Stimulated activated memory B cell treated with anti-CD40 and anti-IgM and Interleukin-4, amounts not matched to agents 10 μg/mL and 1 μg/mL and 100 μg/mL, for 72 hours (primary cell): ENCODE measurements around the gene DNTT.

ENCODE experiments used
- ATAC-seq: fragments of 150-1000 bp; cut with Tn5 transposase; 2 replicates; pipeline ENCODE4 v1.10.0; 2021
- H3K27ac Mint-ChIP-seq: one replicate; pipeline ENCODE4 v1.8.0; 2022; ENCODE audit warnings: mild to moderate bottlenecking, mixed read lengths
- H3K27me3 Mint-ChIP-seq: one replicate; pipeline ENCODE4 v1.8.0; 2022; ENCODE audit warnings: mixed read lengths
- H3K36me3 Mint-ChIP-seq: one replicate; pipeline ENCODE4 v1.8.0; 2022; ENCODE audit warnings: mixed read lengths
- H3K4me1 Mint-ChIP-seq: one replicate; pipeline ENCODE4 v1.8.0; 2022; ENCODE audit warnings: mixed read lengths
- H3K4me3 Mint-ChIP-seq: one replicate; pipeline ENCODE4 v1.8.0; 2022; ENCODE audit warnings: mild to moderate bottlenecking, moderate library complexity, mixed read lengths
- H3K9me3 Mint-ChIP-seq: one replicate; pipeline ENCODE4 v1.8.0; 2022; ENCODE audit warnings: mixed read lengths

DNTT gene

GRCh38 chr10:96384506-96384905 lies 80.3 kb downstream of the DNTT start:
- Mint-ChIP-seq H3K9me3 (no peaks in the 10 kb centered on the region), H3K27me3 (peaks cover 49% of the 10 kb centered on the region), H3K27ac (no peak overlapping the region), H3K4me3 (no peak overlapping the region), H3K4me1 (no peaks in the 10 kb centered on the region), H3K36me3 (no peaks in the 10 kb centered on the region)
- ATAC-seq, result no peak

DNA sequence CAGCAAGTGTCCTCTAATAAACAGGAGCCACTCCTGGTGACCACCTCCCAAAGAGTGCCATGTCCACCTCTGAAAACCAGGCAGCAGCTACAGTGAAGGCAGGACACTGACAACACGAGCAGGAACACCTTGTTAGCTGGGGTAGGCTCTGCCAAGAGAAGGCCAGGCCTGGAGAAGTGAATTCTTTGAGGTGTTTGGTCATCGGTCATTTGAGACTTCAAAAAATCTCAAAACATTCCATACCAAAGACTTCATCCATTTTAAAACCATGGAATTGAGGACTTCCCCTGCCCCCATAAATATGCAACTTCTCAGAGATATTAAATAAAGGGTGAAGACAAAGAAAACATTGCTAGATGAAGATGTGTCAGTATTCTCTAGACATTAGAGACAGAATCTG lies 82.9 kb downstream of the DNTT start:
- Mint-ChIP-seq H3K4me3 (no peak overlapping the region), H3K4me1 (no peaks in the 10 kb centered on the region), H3K9me3 (no peaks in the 10 kb centered on the region), H3K27ac (no peak overlapping the region), H3K36me3 (no peaks in the 10 kb centered on the region), H3K27me3 (peaks cover 45% of the 10 kb centered on the region)
- no peak for ATAC-seq

DNA sequence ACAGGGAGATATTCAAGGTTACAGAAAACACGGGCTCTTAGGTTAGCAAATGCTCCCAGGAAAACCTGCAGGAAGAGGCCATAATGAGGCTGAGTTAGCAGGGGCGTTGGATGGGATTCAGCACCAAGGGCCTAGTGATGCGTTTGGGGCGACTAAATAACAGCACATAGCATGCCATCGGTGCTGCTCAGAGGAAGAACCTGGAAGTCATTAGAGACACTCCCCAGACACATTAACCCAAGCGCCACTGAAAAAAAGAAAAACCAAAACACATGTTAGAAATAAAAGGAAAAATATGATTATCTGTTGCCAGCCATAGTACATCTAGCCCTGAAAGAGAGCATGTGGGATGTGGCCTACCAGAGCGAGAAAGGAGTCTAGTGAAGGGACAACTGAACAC lies 83.4 kb downstream of the DNTT start:
- no peak for ATAC-seq
- Mint-ChIP-seq H3K9me3 (no peaks in the 10 kb centered on the region), H3K36me3 (no peaks in the 10 kb centered on the region), H3K4me3 (no peak overlapping the region), H3K27ac (no peak overlapping the region), H3K4me1 (no peaks in the 10 kb centered on the region), H3K27me3 (peaks cover 41% of the 10 kb centered on the region)
